ENCODE results near the gene PARVG.
"Not testable (repeated sequence)": the region's sequence is repeated elsewhere in the genome, so short reads cannot be mapped to it uniquely, and the experiment has no call there.

PARVG gene

DNA sequence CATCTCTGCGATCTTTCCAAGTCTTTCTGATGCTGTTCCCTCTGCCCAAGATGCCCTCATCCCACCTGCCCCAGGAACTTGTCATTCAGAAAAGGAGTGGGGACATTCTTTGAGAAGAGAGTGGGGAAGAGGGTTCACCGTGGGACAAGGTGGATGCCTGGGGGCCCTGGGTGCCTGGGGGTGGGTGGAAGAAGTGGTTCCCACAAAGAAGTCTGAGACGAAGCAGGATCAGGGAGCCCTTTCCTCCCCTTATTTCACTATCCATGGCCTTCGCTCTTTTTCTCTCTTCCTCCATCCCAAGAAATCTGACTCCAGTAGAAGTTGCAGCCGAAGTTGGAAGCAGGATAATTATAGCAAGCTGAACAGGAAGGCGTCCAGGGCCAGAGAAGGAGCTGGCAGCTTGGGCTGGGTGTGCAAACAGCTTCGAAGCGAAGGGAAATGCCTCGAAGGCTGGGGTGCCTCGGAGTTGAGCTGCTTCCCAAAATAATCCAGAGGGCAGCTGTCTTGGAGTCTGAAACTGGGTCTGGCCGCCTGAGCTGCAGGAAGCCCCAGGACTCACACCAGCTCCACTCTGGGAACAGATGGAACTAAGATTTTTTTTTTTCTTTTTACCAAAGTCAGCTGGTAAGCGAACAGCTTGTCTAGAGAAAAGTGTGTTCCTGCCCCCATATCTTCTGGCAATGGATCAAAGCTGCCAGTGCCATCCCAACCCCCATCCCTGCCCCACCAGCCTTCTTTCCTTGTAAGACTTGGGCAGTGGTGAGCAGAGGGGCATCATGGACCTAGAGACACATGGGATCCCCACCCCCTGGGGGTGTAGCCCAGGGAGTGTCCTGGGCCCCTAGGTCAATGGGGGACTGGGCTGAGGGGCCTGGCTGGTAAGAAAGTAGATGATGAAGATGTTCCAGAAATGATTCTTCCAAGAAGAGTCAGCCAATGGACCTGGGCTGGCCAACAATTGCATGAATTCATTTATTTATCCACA is 31.5 kb downstream of the PARVG start:
- no peak for DNase-seq (ENCODE audit: low read depth in 1 of 2, low spot score in 1 of 2)

DNA sequence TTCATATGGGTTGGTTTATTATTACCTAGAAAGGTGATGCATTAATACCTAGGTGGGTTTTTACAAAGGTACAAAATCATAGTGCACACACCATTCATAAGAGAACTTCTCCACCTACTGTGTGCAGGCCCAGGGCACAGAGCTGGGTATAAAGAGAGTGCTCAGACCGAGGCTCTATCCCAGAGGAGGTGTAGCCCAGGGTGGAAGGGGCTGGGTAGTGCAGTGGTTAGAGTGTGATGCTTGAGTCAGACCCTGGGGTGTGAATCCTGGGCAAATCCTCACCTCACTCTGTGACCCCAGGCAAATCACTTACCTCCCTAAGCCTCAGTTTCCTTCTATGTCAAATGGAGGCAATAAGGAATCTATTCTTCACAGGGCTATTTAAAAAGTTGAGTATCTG is 32.2 kb downstream of the PARVG start:
- DNase-seq (ENCODE audit: low read depth in 1 of 2, low spot score in 1 of 2) = no peak

DNA sequence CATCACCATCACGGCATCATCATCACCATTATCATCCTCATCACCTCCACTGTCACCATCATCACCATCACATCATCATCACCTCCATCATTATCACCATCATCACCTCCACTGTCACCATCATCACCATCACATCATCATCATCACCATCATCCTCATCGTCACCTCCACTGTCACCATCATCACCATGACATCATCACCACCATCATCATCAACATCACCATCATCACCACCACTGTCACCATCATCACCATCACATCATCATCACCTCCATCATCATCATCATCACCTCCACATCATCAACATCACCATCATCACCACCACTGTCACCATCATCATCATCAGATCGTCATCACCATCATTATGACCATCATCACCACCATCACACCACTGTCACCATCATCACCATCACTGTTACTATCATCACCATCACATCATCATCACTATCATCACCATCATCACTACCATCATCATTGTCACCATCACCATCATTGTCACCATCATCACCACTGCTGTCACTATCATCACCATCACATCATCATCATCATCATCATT is 32.8 kb downstream of the PARVG start:
- no peak for DNase-seq (ENCODE audit: low read depth in 1 of 2, low spot score in 1 of 2)

DNA sequence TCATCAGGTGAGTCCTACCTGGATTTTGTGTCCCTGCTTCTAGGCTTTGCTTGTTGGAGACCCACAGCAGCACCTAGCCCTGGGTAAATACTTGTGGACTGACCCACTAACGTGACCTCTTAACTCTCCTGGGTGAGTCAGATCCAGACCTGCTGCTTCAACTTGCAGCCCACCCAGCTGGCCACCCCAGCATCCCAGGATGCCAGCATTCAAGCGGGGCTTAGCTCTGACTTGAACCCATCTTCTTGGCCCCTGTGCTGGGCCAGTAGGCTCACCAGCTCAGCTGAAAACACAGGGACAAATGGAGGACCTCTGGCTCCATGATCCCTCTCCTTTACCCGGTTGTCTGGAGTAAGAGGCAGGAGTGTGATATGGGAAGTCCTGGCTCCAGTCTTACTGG is 33.5 kb downstream of the PARVG start:
- no peak for DNase-seq (ENCODE audit: low read depth in 1 of 2, low spot score in 1 of 2)

DNA sequence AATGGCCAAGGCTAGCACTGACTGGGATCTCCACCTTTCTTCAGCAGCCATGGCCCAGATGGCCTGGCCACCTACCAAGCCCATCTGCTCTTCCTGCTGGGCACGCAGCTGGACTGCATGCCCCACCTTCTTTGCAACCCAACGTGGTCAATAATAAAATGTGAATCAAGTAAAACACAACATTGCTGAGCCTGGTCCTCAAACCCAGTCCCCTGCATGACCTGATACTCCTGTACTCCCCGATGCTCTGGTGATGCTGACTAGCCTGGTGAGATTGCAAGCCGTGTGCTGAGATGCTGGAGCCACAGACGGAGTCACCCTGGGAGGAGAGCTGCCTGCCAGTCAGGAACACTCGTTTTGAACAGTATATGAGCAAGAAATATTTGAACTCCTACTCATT is 34.0 kb downstream of the PARVG start:
- DNase-seq (ENCODE audit: low read depth in 1 of 2, low spot score in 1 of 2) = no peak

DNA sequence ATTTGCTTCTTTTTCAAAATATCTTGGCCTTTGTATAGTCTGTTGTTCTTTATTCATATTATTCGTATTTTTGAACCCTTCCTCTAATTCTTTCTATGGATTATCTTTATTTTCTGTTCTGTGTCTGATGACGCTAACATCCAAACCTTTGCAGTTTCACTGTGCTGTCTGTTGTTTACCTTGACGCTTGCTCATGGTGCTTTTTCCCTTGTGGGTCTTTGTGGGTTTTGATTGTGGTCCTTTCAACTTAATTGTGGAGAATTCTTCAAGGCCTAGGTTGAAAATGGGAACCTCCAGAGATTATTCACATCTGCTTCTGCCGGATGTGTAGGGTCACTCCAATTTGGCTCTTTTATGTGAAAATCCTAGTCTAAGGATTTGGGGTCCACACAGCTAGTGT is 34.6 kb downstream of the PARVG start:
- DNase-seq (ENCODE audit: low read depth in 1 of 2, low spot score in 1 of 2) = no peak

DNA sequence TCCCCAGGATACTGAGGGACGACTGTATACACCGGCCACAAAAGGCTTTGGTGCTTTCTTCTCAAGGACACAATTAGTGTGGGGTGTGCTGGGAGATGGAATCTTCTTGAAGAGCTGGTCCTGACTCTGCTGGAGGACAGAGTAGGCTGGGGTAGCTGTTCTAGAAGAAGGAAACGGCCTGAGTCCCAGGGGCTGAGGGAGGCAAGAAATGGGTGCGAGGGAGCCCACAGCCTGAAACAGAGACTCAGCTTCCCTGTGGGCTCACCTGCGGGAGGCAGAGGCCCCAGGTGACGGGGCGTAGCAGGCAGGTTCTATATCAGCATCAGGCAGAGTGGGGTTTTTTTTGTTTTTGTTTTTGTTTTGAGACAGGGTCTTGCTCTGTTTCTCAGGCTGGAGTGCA is 36.6 kb downstream of the PARVG start:
- DNase-seq (ENCODE audit: low read depth in 1 of 2, low spot score in 1 of 2) = no peak

DNA sequence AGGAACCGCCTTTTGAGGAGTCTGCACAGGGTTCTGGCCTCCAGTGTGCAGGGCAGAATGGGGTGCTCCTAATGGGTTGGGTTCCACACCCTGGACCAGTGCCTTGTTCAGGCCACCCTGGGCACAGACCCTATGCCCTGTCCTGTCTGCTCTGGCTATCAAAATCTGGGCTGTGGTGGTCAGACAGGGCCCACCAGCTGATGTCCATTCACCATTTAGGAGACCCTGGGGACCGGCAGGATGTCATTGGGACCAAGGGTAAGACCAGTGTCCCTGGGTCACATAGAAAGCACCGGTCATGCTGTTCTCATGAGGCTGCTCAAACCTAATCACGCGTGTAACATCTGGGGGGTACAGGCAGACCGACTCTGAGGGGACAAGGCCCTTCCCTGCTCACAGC is 37.3 kb downstream of the PARVG start:
- DNase-seq (ENCODE audit: low read depth in 1 of 2, low spot score in 1 of 2) = no peak

DNA sequence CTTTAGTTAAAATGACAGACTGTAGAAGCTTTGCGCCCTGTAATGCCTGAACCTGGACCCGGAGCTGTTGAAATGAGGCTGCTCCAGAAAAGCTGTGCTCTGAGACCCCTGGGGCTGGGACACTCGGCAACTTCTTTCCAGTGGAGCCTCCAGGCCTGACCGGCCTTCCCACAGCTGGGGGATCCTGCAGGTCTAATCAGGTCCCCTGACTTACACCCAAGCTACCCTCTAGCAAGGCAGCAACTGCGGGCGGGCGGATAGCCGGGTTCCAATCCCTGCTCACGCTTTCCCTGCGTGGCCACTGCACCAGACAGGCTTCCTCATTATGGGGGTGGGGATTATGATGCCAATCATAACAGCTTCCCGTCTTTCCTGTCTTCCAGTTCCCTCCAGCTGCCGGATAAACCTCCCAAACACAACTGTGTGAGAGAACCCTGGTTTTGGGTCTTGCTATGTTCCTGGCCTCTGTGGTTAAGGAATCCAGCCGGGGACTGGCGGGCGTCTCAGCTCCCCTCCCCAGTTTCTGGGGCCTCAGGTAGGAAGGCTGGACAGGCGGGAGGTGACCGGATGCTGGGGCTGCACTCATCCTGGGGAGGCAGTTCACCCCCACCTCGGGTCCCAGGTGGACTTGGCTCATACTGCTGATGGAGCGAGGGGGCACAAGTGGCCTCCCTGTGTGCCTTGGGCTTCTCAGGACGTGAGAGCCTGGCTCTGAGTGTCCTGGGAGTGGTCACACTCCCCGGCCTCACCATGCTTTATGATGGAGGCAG is 38.6 kb downstream of the PARVG start:
- DNase-seq (ENCODE audit: low read depth in 1 of 2, low spot score in 1 of 2) = no peak

DNA sequence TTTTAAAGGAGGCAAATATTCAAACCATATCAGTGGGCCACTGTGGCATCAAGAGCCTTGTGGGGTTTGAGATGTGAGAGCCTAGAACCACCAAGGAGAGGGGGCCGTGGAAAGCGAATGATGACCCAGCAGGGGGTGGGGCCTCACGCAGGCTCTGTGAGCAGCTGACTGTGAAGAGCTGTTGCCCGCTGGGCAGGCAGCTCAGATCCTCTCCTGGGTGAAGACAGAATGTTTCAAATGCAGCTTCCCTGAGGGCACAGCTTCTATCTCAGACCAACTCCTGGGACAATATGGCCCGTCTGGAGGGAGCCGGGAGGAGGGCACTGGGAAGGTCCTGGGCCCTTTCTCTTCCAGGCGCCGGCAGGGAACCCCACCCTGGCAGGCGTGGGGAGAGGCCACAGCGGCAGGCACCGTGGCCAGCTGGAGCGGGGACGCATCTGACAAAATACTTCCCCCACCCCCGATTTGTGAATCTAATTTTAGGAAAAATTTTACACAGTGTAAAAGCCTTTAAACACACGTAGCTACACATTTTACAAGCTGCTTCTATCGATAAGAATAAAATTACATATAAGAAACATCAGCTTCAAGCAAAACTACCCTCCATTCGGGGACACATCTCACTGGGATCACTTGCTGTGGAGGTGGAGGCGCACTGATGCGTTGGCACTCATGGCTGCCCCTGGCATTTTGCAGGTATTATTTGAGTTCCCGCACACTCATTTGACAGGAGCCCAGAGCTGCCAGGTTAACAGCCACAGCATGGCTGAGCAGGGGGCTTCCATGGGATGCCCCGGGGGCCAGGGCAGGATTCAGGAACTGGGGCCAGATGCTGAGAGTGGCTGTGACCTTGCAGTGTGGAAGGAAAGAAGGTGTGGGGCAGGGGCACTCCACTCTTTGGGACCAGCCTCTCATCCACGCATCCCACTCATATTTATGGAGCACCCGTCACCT is 40.3 kb downstream of the PARVG start:
- DNase-seq (ENCODE audit: low read depth in 1 of 2, low spot score in 1 of 2) = no peak

DNA sequence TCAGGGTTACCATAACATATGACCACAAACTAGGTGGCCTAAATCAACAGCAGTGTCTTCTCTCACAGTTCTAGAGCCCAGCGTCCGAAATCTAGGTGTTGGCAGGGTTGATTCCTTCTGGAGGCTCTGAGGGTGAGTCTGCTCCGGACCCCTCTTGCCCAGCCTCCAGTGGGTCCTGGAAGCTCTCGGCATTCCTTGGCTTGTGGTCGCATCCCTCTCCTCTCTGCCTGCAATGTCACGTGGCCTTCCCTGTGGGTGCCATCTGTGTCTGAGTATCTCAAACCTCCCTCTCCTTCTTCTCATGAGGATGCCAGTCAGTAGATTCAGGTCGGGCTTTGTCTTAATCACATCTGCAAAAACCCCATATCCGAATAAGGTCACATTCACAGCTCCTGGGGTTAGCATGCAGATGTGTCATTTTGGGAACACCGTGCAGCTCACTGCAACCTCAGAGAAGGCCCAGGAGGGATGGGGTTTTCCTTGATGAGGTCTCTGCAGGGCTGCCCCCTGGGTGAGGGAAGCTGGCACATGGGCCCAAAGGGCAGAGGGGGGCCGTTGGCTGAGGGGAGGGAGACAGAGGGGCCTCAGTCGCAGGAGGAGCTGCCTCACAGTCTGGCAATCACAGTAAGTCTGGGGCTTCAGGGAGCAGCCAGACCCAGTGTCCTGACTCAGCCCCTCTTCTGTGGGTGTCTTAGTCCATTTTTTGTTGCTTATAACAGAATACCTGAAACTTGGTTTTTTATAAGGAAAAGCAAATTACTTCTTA is 41.2 kb downstream of the PARVG start:
- no peak for DNase-seq (ENCODE audit: low read depth in 1 of 2, low spot score in 1 of 2)

DNA sequence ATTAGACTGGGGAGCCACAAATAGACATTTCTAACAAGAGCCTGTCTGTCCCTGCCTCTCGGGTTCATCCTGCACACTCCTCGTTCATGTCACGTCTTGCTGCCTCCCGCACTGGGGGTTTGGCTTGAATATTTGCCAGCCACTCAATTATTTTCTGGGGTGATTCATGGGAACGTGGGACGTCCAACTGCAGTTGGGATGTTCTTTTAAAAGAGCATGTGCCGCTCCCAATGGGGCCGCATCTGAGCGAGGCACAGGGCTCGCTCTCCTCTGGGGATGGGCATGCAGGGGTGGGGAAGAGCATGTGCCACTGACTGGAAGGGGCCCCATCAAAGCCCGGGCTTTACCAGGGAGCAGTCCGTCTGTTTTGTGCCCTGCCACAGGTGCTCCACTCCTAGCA is 43.4 kb downstream of the PARVG start:
- no peak for DNase-seq (ENCODE audit: low read depth in 1 of 2, low spot score in 1 of 2)

DNA sequence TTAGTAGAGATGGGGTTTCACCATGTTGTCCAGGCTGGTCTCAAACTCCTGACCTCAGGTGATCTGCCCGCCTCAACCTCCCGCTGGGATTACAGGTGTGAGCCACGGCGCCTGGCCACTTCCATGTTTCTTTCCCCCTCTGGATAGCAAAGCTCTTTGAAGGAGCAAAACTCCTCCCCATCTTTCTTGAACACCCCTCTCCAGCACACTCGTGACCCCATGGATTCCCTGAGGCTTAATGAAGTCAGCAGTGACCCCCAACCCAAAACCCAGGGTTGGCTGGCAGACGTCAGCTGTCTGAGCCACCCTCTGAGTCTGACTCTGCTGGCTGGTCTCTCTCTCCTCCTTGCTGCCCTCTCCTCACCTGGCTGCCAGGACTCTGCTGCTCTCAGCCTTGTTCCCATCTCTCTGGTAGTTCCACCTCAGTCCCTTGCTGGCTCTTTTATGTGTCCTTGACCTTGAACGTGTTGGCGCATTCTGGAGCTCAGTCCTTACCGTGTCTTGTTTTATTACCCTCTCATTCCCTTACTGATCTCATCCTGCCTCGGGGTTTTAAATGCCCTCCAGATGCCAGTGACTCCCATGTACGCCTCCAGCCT is 44.5 kb downstream of the PARVG start:
- no peak for DNase-seq (ENCODE audit: low read depth in 1 of 2, low spot score in 1 of 2)

DNA sequence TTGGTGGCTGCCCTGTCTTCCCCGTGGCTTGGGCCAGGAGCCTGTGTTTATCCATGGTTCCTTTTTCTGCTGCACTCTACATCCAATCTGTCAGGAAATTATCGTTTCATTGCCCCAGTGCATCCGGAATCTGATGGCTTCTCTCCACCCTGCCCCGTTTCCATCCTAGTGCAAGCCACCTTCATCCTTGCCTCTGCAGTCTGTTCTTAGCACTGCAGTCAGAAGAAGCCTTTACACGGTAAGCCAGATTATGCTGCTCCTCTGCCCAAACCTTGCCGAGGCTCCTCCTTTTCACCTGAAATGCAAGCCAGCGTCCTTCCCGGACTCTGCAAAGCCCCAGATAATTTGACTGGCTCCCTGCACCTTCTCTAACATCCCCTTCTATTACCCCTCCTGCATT is 45.1 kb downstream of the PARVG start:
- no peak for DNase-seq (ENCODE audit: low read depth in 1 of 2, low spot score in 1 of 2)

DNA sequence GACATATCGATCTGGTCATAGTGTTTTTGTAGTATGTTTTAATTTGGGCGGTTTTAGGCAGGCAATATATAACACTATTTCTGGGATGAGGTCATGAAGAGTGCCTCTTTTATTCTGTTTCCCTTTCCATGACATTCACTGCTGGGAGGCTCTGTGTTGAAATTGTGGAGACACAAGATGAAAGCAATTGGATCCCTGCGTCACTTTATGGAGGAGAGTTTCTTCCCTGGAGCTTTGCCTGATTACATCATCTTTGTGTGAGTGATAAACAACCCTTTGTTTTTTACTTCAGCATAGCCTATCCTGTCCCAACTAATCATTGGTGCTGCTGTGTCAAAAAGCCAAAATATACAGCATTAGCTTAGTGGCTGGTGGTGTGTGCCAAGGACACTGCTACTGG is 48.6 kb downstream of the PARVG start:
- no peak for DNase-seq (ENCODE audit: low read depth in 1 of 2, low spot score in 1 of 2)

DNA sequence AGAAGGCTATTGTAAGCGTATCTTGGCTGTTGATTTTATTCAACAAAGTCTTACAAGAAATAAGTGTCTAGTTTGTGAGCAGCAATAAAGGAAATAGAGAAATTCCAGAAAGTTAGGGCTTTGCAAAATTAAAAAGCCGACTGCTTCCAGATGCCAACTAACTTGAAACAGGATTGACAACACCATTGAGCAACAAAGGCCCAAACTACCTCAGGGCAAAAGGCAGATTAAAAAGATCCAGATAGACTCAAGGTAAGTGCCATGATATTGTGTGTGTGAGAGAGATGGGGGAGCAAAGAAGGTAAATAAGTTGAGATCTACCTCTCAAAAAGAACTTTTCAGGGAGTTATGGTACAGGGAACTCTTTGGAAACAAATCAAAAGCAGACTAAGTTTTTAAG is 49.1 kb downstream of the PARVG start:
- no peak for DNase-seq (ENCODE audit: low read depth in 1 of 2, low spot score in 1 of 2)

DNA sequence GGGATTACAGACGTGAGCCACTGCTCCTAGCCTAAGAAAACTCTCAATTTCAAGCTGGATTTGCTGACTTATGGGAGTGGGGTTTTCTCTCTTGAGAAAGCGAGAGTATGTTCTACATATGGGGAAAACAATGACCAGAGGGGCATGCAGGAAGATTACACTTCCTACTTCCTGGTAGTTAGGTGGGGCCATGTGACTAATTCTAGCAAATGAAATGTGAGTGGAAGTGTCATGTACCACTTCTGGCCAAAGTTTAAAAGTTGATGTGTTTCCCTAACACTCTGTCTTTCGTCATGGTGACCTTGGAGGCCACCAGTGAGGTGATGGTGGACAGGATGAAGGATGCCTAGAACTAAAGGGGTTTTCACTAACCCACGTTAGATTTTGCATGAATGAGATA is 50.5 kb downstream of the PARVG start:
- no peak for DNase-seq (ENCODE audit: low read depth in 1 of 2, low spot score in 1 of 2)

DNA sequence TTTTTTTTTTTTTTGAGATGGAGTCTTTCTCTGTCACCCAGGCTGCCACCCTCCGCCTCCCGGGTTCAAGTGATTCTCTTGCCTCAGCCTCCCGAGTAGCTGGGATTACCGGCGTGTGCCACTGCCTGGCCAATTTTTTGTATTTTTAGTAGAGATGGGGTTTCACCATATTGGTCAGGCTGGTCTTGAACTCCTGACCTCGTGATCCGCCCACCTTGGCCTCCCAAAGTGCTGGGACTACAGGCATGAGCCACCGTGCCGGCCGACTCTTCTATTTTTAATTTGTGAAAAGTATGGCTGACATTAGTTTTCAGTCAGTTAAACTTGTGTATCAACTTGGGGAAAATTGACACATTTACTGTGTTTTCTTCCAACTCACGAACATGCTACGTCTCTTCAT is 53.6 kb downstream of the PARVG start:
- not testable (repeated sequence) for DNase-seq (ENCODE audit: low read depth in 1 of 2, low spot score in 1 of 2)

DNA sequence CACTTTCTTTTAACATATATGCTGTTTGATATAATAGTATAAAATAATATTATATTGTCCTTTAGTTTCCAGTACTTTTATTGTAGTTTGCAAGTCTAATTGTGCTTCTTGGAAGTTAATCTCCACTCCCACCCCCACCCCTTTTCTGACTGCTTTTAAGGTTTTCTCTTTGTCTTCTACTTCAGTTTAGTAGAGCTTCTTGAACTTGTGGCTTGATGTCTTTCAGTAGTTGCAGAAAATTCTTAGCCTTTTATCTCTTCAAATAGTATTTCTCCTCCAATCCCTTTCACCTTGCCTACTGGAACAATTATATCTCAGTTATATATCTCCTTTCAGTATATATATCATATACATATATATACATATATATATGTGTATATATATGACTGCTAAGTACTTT is 56.6 kb downstream of the PARVG start:
- no peak for DNase-seq (ENCODE audit: low read depth in 1 of 2, low spot score in 1 of 2)

DNA sequence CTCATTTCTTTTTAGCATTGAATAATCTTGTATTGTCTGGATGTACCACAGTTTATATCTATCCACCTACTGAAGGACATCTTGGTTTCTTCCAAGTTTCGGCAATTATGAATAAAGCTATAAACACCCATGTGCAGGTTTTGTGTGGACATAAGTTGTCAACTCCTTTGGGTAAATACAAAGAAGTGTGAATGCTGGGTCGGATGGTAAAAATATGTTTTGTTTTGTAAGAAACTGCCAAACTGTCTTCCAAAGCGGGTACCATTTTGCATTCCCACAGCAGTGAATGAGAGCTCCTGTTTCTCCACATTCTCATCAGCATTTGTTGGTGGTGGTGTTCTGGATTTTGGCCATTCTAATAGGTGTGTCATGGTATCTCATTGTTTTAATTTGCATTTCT is 60.4 kb downstream of the PARVG start:
- not testable (repeated sequence) for DNase-seq (ENCODE audit: low read depth in 1 of 2, low spot score in 1 of 2)
